HG03442 (cell line): ENCODE measurements around the gene EPHA6.
"Not testable (repeated sequence)": the region's sequence is repeated elsewhere in the genome, so short reads cannot be mapped to it uniquely, and the experiment has no call there.

Source experiments
- ATAC-seq: cut with Tn5 transposase; IDR thresholded peaks from one replicate; pipeline ENCODE4 v1.9.1; 2021; ENCODE audit warnings: mild to moderate bottlenecking, moderate library complexity; ENCODE audit not compliant: unreplicated experiment

The EPHA6 gene

GRCh38 chr3:97010881-97011657 lies 196.7 kb downstream of the EPHA6 start:
- no peak for ATAC-seq

- ATAC-seq = no peak
These were observed 207.4 kb downstream of the EPHA6 start for GRCh38 chr3:97021778-97022177.

DNA sequence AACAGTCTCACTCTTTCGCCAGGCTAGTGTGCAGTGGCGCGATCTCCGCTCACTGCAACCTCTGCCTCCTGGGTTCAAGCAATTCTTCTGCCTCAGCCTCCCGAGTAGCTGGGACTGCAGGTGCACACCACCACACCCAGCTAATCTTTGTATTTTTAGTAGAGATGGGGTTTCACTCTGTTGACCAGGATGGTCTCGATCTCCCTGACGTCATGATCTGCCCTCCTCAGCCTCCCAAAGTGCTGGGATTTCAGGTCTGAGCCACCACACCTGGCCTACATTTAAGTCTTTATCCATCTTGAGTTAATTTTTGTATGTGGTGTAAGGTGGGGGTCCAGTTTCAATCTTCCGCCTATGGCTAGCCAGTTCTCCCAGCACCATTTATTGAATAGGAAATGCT lies 211.2 kb downstream of the EPHA6 start:
- ATAC-seq = not testable (repeated sequence)

- no peak for ATAC-seq
These were observed 215.6 kb downstream of the EPHA6 start for GRCh38 chr3:97029972-97030371.

DNA sequence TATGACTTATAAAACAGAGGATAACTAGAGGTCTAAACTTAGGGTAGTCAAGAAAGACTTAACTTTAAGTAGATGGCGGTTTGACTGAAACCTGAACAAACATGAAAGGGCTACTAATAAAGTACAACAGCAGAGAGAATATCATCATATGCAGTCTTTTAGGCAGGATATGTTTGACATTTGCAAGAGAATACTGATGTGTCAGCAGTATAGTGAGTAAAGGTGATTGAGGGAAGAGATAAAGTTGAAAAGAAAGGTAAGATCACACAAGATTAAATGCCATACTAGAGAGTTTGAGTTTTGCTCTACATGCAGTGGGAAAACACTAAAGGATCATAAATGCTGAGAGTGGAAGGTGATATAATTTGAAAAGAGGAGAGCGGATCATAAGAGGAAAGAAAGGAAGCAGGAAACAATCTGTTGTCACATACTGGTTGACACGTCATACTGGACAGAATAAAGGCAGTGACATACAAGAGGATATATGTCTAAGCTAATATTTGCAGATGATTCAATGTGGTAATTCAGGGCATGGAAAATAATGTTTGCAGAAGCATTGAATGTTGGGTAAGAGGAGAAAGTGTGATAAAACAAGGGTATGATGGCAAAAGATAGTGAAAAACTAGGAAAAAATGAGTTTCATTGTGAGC lies 223.0 kb downstream of the EPHA6 start:
- ATAC-seq = no peak

DNA sequence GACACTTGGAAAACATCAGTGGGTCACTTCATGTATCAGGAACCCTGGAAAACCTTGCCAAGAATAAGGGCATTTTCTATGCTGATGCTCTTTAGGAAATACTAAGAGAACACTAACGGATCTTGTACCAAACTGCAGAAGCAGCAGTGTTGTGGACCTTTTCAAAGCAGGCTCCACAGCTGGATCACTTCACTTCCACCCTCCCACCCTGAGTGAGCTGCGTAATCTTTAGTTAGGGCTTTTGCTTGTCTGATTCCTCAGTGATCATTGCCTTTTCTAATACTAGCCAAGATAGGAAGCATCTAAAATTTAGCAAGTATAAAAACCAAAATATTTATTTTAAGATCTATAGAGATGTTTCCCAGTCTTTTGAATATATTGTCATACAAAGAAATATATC lies 229.0 kb downstream of the EPHA6 start:
- no peak for ATAC-seq

GRCh38 chr3:97057365-97057764 lies 243.0 kb downstream of the EPHA6 start:
- ATAC-seq = no peak

DNA sequence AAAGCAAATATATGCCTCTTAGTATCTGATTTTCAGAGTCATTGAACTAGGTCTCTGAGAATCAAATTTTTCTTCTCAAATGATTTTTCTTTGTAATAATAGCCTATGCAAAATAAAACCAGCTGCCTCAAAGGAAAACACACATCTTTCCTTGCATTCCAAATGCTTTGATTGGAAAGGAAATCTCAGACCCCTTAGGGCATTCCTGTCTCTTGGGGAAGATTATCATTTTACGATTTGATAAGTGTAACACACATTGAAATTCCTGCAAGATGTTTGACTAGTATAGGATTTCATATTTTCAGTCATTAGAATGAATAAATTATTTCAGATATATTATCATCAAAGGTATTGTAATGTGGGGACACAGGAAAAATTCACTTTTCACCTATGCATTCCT lies 244.8 kb downstream of the EPHA6 start:
- no peak for ATAC-seq

DNA sequence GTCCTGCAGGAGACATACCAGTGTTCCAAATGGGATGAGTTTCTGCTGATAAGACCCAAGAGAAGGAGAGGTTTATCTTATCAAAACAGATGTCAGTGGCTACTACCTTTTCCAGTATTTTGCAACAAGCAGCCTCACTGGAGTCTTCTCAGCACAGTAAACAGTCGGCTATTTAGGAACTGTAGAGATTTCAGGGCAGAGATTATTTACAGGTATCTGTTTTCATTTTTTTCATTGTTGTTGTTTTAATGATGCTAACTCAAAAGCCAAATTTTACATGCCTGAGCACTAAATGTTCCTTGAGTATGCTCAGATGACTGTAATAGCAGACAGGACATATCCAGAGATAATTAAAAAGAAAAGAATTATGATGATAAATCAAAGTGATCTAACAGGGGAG lies 252.1 kb downstream of the EPHA6 start:
- no peak for ATAC-seq

- ATAC-seq = no peak
These were observed 255.9 kb downstream of the EPHA6 start for GRCh38 chr3:97070302-97070701.

- ATAC-seq = no peak
These were observed 260.2 kb downstream of the EPHA6 start for GRCh38 chr3:97074546-97074945.

GRCh38 chr3:97076673-97077072 lies 262.3 kb downstream of the EPHA6 start:
- ATAC-seq = no peak

GRCh38 chr3:97089621-97090020 lies 275.2 kb downstream of the EPHA6 start:
- no peak for ATAC-seq

DNA sequence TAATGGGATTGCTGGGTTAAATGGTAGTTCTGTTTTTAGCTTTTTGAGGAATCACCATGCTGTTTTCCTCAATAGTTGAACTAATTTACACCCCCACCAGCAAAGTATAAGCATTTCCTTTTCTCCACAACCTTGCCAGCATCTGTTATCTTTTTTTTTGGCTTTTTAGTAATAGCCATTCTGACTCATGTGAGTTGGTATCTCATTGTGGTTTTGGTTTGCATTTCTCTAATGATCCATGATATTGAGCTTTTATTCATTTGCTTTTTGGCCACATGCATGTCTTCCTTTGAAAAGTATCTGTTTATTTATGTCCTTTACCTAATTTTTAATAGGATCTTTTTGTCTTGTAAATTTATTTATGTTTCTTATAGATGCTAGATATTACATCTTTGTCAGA lies 288.2 kb downstream of the EPHA6 start:
- ATAC-seq = no peak

DNA sequence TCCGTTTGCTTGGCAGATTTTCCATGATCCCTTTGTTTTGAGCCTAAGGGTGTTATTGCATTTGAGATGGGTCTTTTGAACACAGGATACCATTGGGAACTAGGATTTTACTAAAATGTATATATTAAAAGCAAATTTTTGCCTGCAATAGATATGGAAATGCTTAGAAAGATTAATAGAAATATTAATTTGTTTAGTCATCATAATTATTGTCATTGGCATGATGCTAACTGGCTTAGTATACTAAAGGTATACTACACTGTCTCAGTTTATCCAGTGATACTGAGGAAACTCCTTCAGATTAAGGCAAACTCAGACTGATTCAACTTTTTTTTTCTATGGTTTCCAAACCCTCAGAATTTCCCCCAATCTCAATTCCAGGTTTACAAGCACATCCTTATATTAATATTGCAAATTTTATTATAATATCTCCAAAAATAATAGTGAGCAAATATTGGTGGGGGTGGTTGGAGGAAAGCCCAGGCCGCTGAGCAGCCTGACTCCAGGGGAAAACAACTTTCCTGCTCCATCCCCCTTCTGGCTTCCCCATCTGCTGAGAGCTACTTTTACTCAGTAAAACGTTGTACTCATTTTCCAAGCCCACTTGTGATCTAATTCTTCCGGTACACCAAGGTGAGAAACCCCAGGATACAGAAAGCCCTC lies 291.7 kb downstream of the EPHA6 start:
- ATAC-seq = no peak

- no peak for ATAC-seq
These were observed 292.2 kb downstream of the EPHA6 start for GRCh38 chr3:97106652-97106989.

- no peak for ATAC-seq
These were observed 293.7 kb downstream of the EPHA6 start for GRCh38 chr3:97108136-97108535.

GRCh38 chr3:97111244-97111643 lies 296.9 kb downstream of the EPHA6 start:
- no peak for ATAC-seq

DNA sequence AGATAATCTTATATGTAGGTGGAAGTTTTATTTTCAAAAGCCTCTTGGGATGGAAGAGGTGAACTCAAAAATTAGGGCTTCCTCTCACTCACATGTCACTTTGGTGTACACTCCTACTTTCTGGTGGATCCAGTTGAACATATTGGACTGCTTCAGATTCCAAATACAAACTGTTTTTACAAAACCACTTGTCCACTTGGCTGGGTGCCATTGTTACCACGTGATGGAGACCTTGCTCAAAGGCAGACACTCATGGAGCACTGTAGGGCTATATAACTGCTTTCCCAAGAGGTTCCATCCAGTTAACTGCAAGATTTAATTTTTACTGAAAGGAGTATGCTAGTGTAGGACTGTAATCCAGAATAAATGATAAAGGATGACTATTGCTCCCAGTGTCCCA lies 307.0 kb downstream of the EPHA6 start:
- no peak for ATAC-seq

GRCh38 chr3:97125902-97126499 lies 311.6 kb downstream of the EPHA6 start:
- ATAC-seq = no peak

DNA sequence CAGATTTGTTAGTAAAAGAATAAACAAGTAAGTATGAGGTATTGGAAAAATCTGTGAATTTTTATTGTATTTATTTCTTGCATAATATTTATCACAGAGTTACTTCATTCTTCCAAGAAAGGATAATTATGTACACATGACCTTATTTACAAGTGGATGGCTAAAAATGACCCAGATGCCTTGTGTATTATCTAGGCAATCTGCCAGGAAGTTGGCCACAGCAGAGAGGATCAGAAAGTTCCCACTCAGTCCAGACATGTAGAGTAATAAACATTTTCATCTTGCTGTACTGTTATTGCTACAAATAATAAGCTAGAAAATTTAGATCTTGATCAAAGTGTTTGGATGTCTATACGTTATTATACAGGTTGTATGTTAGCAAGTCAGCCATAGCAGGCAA lies 317.1 kb downstream of the EPHA6 start:
- no peak for ATAC-seq
